ENCODE measurements around the gene LLCFC1.

LLCFC1 gene

GRCh38 chr7:142934056-142934455 lies 5.2 kb upstream of the LLCFC1 start:
- Histone ChIP-seq H3K4me1 (ENCODE audit: control insufficient read depth, insufficient read depth, low read length) (no peaks in the 10 kb centered on the region), H3K36me3 (ENCODE audit: control insufficient read depth, insufficient read depth, low read length) (no peaks in the 10 kb centered on the region), H3K27ac (ENCODE audit: low read depth, low read length) (no peak overlapping the region), H3K9ac (ENCODE audit: low read length) (no peak overlapping the region), H3K4me3 (ENCODE audit: low read length) (no peak overlapping the region), H3K27me3 (ENCODE audit: control insufficient read depth, insufficient read depth, low read length) (no peaks in the 10 kb centered on the region)

- Histone ChIP-seq H3K36me3 (ENCODE audit: control insufficient read depth, insufficient read depth, low read length) (no peaks in the 10 kb centered on the region), H3K27me3 (ENCODE audit: control insufficient read depth, insufficient read depth, low read length) (no peaks in the 10 kb centered on the region), H3K27ac (ENCODE audit: low read depth, low read length) (no peak overlapping the region), H3K9ac (ENCODE audit: low read length) (no peak overlapping the region), H3K4me1 (ENCODE audit: control insufficient read depth, insufficient read depth, low read length) (no peaks in the 10 kb centered on the region), H3K4me3 (ENCODE audit: low read length) (no peak overlapping the region)
Measured at GRCh38 chr7:142935941-142936565, 3.2 kb upstream of the LLCFC1 start.

DNA sequence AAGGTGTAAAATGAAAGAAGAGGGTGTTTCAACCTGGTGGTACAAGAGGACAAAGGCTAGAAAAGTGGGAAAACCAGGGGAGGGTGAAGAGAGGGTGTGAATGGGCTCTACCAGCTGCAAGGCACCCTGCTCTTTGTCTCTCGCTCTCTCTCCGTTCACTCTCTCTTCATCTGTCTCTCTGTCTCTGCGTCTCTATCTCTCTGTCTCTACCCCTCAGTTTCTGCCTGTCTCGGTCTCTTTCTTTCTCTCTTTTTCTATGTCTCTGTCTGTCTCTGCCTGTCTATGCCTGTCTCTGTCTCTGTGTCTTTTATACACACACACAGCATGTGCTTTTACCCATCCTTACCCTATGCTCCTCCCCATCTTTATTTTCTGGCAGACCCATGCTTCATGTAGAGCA lies 673 bp upstream of the LLCFC1 start:
- Histone ChIP-seq H3K4me1 (ENCODE audit: control insufficient read depth, insufficient read depth, low read length) (no peaks in the 10 kb centered on the region), H3K36me3 (ENCODE audit: control insufficient read depth, insufficient read depth, low read length) (no peaks in the 10 kb centered on the region), H3K27ac (ENCODE audit: low read depth, low read length) (no peak overlapping the region), H3K27me3 (ENCODE audit: control insufficient read depth, insufficient read depth, low read length) (no peaks in the 10 kb centered on the region), H3K4me3 (ENCODE audit: low read length) (no peak overlapping the region), H3K9ac (ENCODE audit: low read length) (no peak overlapping the region)

DNA sequence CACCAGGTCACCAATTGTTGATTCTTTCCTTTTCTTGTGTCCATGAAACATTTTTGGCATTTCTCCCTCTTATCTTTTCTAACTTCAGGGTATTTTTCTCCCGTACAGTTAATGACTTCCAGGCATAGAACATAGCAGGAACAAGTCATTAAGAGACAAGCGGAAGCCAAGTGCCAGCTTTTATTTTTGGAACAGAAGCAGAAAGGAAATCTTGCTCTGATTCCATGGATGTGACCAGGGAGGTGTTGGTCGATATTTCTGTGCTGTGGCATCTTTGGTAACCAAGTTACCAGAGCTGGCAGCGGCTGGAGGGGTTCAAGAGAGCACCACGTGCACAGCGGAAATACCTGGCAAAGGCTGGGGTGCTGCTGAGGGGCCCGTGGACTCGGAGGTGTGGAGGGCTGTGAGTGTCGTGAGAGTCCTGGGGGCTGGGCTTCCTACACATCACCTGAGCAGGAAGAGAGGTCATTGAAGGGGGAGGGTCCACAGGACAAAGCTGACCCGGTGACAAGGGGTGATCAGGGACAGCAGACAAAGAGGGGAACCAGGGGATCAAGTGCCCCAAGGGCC lies 1.8 kb downstream of the LLCFC1 start:
- Histone ChIP-seq H3K36me3 (ENCODE audit: control insufficient read depth, insufficient read depth, low read length) (no peaks in the 10 kb centered on the region), H3K27ac (ENCODE audit: low read depth, low read length) (no peak overlapping the region), H3K9ac (ENCODE audit: low read length) (no peak overlapping the region), H3K27me3 (ENCODE audit: control insufficient read depth, insufficient read depth, low read length) (no peaks in the 10 kb centered on the region), H3K4me3 (ENCODE audit: low read length) (no peak overlapping the region), H3K4me1 (ENCODE audit: control insufficient read depth, insufficient read depth, low read length) (no peaks in the 10 kb centered on the region)

DNA sequence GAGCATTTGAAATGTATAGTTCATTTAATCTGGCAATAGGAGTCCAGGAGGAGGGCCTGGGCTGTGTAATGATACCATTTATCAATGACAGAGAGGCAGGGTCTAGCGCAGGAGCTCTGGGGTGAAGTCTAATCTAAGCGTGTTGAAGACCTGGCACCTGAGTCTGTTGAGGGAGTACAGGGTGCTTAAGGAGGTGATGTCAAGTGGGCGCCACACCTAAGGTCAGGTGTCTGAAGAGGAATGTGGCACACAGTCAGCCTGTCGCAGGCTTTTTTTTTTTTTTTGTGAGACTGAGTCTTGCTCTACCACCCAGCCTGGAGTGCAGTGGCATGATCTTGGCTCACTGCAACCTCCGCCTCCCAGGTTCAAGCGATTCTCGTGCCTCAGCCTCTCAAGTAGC lies 2.3 kb downstream of the LLCFC1 start:
- H3K27me3 ChIP-seq (ENCODE audit: control insufficient read depth, insufficient read depth, low read length) = no peaks in the 10 kb centered on the region
- H3K27ac ChIP-seq (ENCODE audit: low read depth, low read length) = no peak overlapping the region
- no peaks in the 10 kb centered on the region for H3K36me3 ChIP-seq (ENCODE audit: control insufficient read depth, insufficient read depth, low read length)
- no peaks in the 10 kb centered on the region for H3K4me1 ChIP-seq (ENCODE audit: control insufficient read depth, insufficient read depth, low read length)
- no peak overlapping the region for H3K9ac ChIP-seq (ENCODE audit: low read length)
- H3K4me3 ChIP-seq (ENCODE audit: low read length) = no peak overlapping the region

GRCh38 chr7:142942746-142943145 lies 3.5 kb downstream of the LLCFC1 start:
- Histone ChIP-seq H3K4me3 (ENCODE audit: low read length) (no peak overlapping the region), H3K4me1 (ENCODE audit: control insufficient read depth, insufficient read depth, low read length) (no peaks in the 10 kb centered on the region), H3K9ac (ENCODE audit: low read length) (no peak overlapping the region), H3K27ac (ENCODE audit: low read depth, low read length) (no peak overlapping the region), H3K36me3 (ENCODE audit: control insufficient read depth, insufficient read depth, low read length) (no peaks in the 10 kb centered on the region), H3K27me3 (ENCODE audit: control insufficient read depth, insufficient read depth, low read length) (no peaks in the 10 kb centered on the region)

DNA sequence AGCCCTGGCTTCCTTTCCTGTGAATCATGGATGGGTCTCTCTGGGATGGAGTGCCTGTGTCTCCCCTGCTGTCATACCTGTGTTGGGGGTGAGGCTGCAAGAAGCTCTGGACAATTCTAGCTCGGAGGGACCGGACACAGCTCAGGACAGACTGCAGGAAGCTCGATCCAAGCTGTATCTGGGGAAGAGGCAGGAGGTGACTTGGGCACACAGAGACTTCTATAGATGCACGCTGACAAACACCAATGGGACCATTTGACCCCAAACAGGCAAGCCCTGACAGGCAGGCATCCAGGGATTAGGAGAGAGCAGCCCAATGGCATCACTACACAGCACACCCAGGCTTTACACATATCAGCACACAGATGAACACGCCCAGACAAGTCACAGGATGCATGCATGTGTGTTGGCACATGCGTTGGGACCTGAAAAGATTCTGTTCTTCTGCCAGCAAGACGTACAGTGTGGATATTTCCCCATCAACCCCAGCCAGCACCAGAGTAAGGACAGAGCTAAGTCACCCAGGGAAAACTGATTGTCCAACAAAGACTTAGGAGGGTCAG lies 4.5 kb downstream of the LLCFC1 start:
- Histone ChIP-seq H3K36me3 (ENCODE audit: control insufficient read depth, insufficient read depth, low read length) (no peaks in the 10 kb centered on the region), H3K4me3 (ENCODE audit: low read length) (no peak overlapping the region), H3K4me1 (ENCODE audit: control insufficient read depth, insufficient read depth, low read length) (no peaks in the 10 kb centered on the region), H3K27ac (ENCODE audit: low read depth, low read length) (no peak overlapping the region), H3K9ac (ENCODE audit: low read length) (no peak overlapping the region), H3K27me3 (ENCODE audit: control insufficient read depth, insufficient read depth, low read length) (no peaks in the 10 kb centered on the region)

- no peaks in the 10 kb centered on the region for H3K4me1 ChIP-seq (ENCODE audit: control insufficient read depth, insufficient read depth, low read length)
- no peaks in the 10 kb centered on the region for H3K36me3 ChIP-seq (ENCODE audit: control insufficient read depth, insufficient read depth, low read length)
- no peak overlapping the region for H3K9ac ChIP-seq (ENCODE audit: low read length)
Measured at GRCh38 chr7:142945001-142945400, 5.7 kb downstream of the LLCFC1 start.

GRCh38 chr7:142948603-142949002 lies 9.3 kb downstream of the LLCFC1 start:
- Histone ChIP-seq H3K9ac (ENCODE audit: low read length) (no peak overlapping the region), H3K36me3 (ENCODE audit: control insufficient read depth, insufficient read depth, low read length) (no peaks in the 10 kb centered on the region), H3K27ac (ENCODE audit: low read depth, low read length) (no peak overlapping the region), H3K4me1 (ENCODE audit: control insufficient read depth, insufficient read depth, low read length) (no peaks in the 10 kb centered on the region), H3K4me3 (ENCODE audit: low read length) (no peak overlapping the region), H3K27me3 (ENCODE audit: control insufficient read depth, insufficient read depth, low read length) (no peaks in the 10 kb centered on the region)

More at GRCh38 chr7:142945001-142945400, 5.7 kb downstream of the LLCFC1 start:
- H3K4me3 ChIP-seq (ENCODE audit: low read length) = no peak overlapping the region
- H3K27me3 ChIP-seq (ENCODE audit: control insufficient read depth, insufficient read depth, low read length) = no peaks in the 10 kb centered on the region
- no peak overlapping the region for H3K27ac ChIP-seq (ENCODE audit: low read depth, low read length)

- H3K36me3 ChIP-seq (ENCODE audit: control insufficient read depth, insufficient read depth, low read length) = no peaks in the 10 kb centered on the region
- H3K4me3 ChIP-seq (ENCODE audit: low read length) = no peak overlapping the region
- H3K27me3 ChIP-seq (ENCODE audit: control insufficient read depth, insufficient read depth, low read length) = no peaks in the 10 kb centered on the region
- H3K9ac ChIP-seq (ENCODE audit: low read length) = no peak overlapping the region
- H3K27ac ChIP-seq (ENCODE audit: low read depth, low read length) = no peak overlapping the region
- H3K4me1 ChIP-seq (ENCODE audit: control insufficient read depth, insufficient read depth, low read length) = no peaks in the 10 kb centered on the region
Measured at GRCh38 chr7:142950235-142950634, 11.0 kb downstream of the LLCFC1 start.

DNA sequence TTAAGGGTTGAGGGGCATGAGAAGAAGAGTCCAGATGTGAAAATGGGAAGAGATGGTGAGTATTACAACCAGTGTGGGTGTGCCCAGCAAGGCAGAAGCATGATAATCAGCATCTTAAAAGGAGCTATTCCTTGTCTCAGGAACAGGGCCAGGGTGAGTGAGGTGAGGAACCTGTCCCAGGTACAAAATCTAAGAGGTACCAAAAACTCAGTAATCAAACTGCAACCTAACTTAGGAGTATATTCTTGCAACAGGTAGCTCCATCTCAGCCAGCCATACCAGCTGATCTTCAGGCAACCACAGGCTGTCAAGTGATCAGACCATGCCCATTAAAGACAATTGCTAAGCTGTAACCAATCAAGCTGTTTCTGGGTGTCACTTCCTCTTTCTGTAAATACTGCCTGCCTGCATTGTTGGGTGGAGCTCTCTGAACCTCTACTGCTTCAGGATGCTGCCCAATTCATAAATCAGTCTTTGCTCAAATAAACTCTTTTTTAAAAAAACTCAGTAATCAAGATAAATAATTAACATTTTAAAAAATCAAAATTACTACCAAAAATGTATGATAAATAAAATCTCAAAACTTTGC lies 15.5 kb downstream of the LLCFC1 start:
- Histone ChIP-seq H3K9ac (ENCODE audit: low read length) (no peak overlapping the region), H3K4me3 (ENCODE audit: low read length) (no peak overlapping the region), H3K27me3 (ENCODE audit: control insufficient read depth, insufficient read depth, low read length) (no peaks in the 10 kb centered on the region), H3K4me1 (ENCODE audit: control insufficient read depth, insufficient read depth, low read length) (no peaks in the 10 kb centered on the region), H3K27ac (ENCODE audit: low read depth, low read length) (no peak overlapping the region), H3K36me3 (ENCODE audit: control insufficient read depth, insufficient read depth, low read length) (no peaks in the 10 kb centered on the region)

DNA sequence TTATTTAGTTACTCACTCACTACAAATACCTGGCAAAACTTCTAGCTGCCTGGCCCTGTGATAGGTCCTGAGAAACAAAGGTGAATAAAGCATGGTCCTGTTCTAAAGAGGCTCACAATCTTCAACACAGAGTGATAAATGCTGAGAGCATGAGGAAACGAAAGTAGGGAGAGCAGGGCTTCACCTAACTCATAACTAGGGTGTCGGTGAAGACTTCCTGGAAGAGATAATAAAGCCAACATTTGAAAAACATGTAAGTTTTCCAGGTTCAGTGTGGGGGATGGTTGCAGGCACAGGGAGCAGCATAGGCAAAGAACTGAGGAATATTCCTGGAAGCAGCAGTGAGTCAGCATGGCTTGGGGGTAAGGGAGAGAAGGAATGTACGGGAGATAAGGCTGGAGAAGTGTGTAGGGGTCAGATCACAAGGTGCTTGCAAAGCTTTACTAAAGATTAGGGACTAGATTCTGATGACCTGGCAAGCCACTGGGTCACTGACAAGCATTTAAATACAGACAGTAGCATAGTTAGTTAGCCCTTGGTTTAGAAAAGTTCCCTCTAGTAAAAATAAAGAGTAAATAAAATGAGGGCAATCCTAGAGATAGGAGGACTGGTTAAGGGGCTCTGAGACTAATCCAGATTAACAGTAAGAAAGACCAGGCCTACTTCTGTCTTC lies 17.8 kb downstream of the LLCFC1 start:
- no peaks in the 10 kb centered on the region for H3K36me3 ChIP-seq (ENCODE audit: control insufficient read depth, insufficient read depth, low read length)
- no peaks in the 10 kb centered on the region for H3K4me1 ChIP-seq (ENCODE audit: control insufficient read depth, insufficient read depth, low read length)
- no peaks in the 10 kb centered on the region for H3K27me3 ChIP-seq (ENCODE audit: control insufficient read depth, insufficient read depth, low read length)
- no peak overlapping the region for H3K4me3 ChIP-seq (ENCODE audit: low read length)
- no peak overlapping the region for H3K27ac ChIP-seq (ENCODE audit: low read depth, low read length)
- H3K9ac ChIP-seq (ENCODE audit: low read length) = no peak overlapping the region
